SK-N-SH treated with all-trans-retinoic acid at 6 μM for 48 hours (cell line): ENCODE measurements around the gene CCDC183.

Experiments used
- ATAC-seq: fragments of 200-7000 bp; cut with Tn5 transposase; 3 replicates; pipeline ENCODE4 v1.9.1; 2020; ENCODE audit warnings: mild to moderate bottlenecking, moderate library complexity
- ARNTL ChIP-seq: fragments of 450-650 bp; formaldehyde crosslinking; IDR thresholded peaks from 2 replicates; pipeline ENCODE4 v1.5.0; 2020; ENCODE audit warnings: low read depth, mild to moderate bottlenecking, moderate library complexity, borderline replicate concordance
- CSDC2 ChIP-seq: fragments of 250-450 bp; sonication (Bioruptor Pico); IDR thresholded peaks from 2 replicates; pipeline ENCODE4 v1.5.0; 2020; ENCODE audit warnings: mild to moderate bottlenecking, moderate library complexity
- CSRNP3 ChIP-seq: fragments of 250-450 bp; sonication (Bioruptor Pico); IDR thresholded peaks from 2 replicates; pipeline ENCODE4 v1.5.1; 2021; ENCODE audit warnings: mild to moderate bottlenecking, moderate library complexity
- ESRRG ChIP-seq: fragments of 250-450 bp; sonication (Bioruptor Pico); IDR thresholded peaks from 2 replicates; pipeline ENCODE4 v1.6.1; 2021; ENCODE audit warnings: mild to moderate bottlenecking
- GLIS3 ChIP-seq: fragments of 250-450 bp; sonication (Bioruptor Pico); IDR thresholded peaks from 2 replicates; pipeline ENCODE4 v1.5.0; 2020; ENCODE audit warnings: mild to moderate bottlenecking, moderate library complexity
- ISL1 ChIP-seq: fragments of 250-450 bp; sonication (Bioruptor Pico); IDR thresholded peaks from 2 replicates; pipeline ENCODE4 v2.1.2; 2022; ENCODE audit warnings: mild to moderate bottlenecking, moderate library complexity
- PPARA ChIP-seq: fragments of 250-450 bp; sonication (Bioruptor Pico); IDR thresholded peaks from 2 replicates; pipeline ENCODE4 v1.5.0; 2020; ENCODE audit warnings: mild to moderate bottlenecking, borderline replicate concordance
- RARB ChIP-seq: fragments of 250-450 bp; sonication (Bioruptor Pico); IDR thresholded peaks from 2 replicates; pipeline ENCODE4 v1.8.0; 2021; ENCODE audit warnings: mild to moderate bottlenecking, moderate library complexity
- SNAI2 ChIP-seq: fragments of 250-450 bp; sonication (Bioruptor Pico); IDR thresholded peaks from 2 replicates; pipeline ENCODE4 v1.5.0; 2020; ENCODE audit warnings: mild to moderate bottlenecking, moderate library complexity
- TCF4 ChIP-seq: fragments of 250-450 bp; sonication (Bioruptor Pico); IDR thresholded peaks from 2 replicates; pipeline ENCODE4 v1.8.0; 2021; ENCODE audit warnings: mild to moderate bottlenecking, moderate library complexity, borderline replicate concordance
- TOX ChIP-seq: fragments of 250-450 bp; sonication (Bioruptor Pico); IDR thresholded peaks from 2 replicates; pipeline ENCODE4 v1.8.0; 2021; ENCODE audit warnings: mild to moderate bottlenecking, moderate library complexity, borderline replicate concordance
- ZFP3 ChIP-seq: fragments of 250-450 bp; sonication (Bioruptor Pico); IDR thresholded peaks from 2 replicates; pipeline ENCODE4 v1.5.0; 2020; ENCODE audit warnings: mild to moderate bottlenecking, moderate library complexity
- ZFP30 ChIP-seq: fragments of 450-650 bp; formaldehyde crosslinking; IDR thresholded peaks from 2 replicates; pipeline ENCODE4 v1.5.0; 2022; ENCODE audit warnings: mild to moderate bottlenecking, moderate library complexity
- ZNF70 ChIP-seq: fragments of 450-650 bp; formaldehyde crosslinking; IDR thresholded peaks from 2 replicates; pipeline ENCODE4 v1.5.0; 2020; ENCODE audit warnings: mild to moderate bottlenecking, moderate library complexity
- TF ChIP-seq, protein P1 (sequence below): fragments of 250-450 bp; sonication (Bioruptor Pico); IDR thresholded peaks from 2 replicates; pipeline ENCODE4 v1.5.0; 2020; ENCODE audit warnings: mild to moderate bottlenecking, moderate library complexity

Gene CCDC183

GRCh38 chr9:136815422-136815782, 19.3 kb downstream of the CCDC183 start:
- no peak for ATAC-seq
- TF ChIP-seq TCF4 (CRISPR knock-in tag) (no peak), GLIS3 (CRISPR knock-in tag) (no peak)

DNA sequence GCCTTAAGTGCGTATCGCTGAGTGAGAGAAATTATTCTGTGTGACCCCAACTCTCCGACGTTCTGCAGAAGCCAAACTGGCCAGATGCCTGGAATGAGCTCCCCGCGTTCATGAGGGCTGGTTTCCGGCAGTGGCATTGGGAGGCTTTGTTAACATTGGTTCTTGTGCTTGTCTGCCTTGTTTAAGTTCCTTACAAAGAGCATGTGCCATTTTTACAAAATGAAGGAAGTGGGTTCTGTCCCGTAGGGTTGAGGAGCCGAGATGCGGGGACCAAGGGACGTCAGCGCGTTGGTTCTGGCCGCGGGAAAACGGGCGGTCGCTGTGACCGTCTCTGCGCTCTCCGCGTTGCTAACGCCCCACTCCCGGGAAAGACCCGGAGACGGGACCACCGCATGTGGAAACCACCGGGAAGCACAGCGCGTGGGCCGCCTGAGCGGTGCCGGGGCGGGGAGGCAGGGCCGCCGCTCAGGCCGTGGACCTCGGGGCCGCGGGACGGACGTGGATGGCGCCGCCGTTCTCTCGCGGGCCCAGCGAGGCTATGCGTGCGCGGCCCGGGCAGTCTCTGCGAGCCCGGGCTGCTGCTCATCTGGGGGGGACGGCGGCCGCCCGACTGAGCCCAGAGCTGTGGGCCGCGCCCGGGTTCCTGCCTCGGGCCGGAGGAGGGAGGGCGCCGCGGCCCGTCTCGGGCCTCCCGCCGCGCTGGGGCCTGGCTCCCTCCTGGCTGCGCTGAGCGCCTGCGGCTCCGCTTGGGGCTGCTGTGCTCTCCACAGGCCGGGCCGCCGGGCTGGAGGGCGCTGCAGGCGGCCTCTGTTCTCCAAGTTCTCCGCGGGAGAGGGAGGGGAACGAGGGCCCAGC, 25.1 kb downstream of the CCDC183 start:
- no peak for TF ChIP-seq TCF4 (CRISPR knock-in tag)
- no peak for TF ChIP-seq ZFP30 (CRISPR knock-in tag)
- no peak for TF ChIP-seq CSRNP3 (CRISPR knock-in tag)
- TF ChIP-seq CSDC2, result no peak
- TF ChIP-seq ISL1, result no peak
- TF ChIP-seq ARNTL (CRISPR knock-in tag), result no peak
- no peak for ATAC-seq

GRCh38 chr9:136821826-136822544, 25.8 kb downstream of the CCDC183 start:
- ATAC-seq, result no peak
- TF ChIP-seq CSRNP3 (CRISPR knock-in tag) (no peak), ESRRG (CRISPR knock-in tag) (no peak), ARNTL (CRISPR knock-in tag) (no peak), RARB (no peak), TCF4 (CRISPR knock-in tag) (no peak), ZFP3 (CRISPR knock-in tag) (no peak)
- TF ChIP-seq, protein P1, sequence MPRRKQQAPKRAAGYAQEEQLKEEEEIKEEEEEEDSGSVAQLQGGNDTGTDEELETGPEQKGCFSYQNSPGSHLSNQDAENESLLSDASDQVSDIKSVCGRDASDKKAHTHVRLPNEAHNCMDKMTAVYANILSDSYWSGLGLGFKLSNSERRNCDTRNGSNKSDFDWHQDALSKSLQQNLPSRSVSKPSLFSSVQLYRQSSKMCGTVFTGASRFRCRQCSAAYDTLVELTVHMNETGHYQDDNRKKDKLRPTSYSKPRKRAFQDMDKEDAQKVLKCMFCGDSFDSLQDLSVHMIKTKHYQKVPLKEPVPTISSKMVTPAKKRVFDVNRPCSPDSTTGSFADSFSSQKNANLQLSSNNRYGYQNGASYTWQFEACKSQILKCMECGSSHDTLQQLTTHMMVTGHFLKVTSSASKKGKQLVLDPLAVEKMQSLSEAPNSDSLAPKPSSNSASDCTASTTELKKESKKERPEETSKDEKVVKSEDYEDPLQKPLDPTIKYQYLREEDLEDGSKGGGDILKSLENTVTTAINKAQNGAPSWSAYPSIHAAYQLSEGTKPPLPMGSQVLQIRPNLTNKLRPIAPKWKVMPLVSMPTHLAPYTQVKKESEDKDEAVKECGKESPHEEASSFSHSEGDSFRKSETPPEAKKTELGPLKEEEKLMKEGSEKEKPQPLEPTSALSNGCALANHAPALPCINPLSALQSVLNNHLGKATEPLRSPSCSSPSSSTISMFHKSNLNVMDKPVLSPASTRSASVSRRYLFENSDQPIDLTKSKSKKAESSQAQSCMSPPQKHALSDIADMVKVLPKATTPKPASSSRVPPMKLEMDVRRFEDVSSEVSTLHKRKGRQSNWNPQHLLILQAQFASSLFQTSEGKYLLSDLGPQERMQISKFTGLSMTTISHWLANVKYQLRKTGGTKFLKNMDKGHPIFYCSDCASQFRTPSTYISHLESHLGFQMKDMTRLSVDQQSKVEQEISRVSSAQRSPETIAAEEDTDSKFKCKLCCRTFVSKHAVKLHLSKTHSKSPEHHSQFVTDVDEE, result no peak
- TF ChIP-seq, all 23 proteins: peak for 0

DNA sequence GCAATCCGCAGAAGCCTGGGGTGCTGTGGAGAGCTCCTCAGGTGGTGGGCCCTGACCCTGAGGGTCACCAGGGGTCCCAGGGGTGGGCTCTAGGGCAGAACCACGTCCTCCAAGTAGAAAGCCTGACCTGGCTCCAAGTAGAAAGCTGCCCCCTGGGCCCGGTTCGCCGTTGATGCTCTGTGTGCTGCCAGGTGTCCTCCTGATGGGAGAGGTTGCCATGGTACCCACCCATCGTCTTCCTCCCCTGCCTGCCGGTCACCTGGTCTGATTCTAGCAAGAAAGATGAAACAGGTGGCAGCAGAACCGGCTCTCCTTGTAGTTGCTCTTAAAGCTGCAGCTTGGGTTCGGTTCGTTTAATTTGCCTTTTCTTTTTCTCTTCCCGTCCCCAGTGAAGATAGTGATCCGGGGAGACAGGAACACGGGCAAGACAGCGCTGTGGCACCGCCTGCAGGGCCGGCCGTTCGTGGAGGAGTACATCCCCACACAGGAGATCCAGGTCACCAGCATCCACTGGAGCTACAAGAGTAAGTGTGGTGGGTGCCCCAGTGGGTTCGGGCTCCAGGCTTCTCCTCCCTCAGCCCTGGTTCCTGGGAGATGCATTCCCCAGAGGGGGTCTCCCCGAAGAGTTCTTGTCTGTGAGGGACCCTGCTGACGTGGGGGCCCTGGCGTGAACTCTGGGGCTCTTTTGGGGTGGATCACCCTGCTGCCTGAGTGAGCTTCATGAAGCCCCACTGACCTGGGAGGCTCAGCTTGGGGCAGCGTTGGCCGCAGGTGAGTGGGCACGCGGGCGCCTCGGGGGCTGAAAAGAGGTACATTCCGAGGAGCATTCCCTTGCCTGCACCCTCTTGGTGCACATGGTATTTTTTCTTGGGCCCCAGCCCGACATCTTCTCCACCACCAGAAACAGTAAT, 27.3 kb downstream of the CCDC183 start:
- ATAC-seq, result no peak
- TF ChIP-seq CSRNP3 (CRISPR knock-in tag) (no peak), TOX (no peak), ZNF70 (no peak)

- TF ChIP-seq CSRNP3 (CRISPR knock-in tag) (no peak), TOX (no peak), PPARA (CRISPR knock-in tag) (no peak), ZNF70 (no peak), ZFP3 (CRISPR knock-in tag) (no peak), SNAI2 (no peak), ARNTL (CRISPR knock-in tag) (no peak)
- no peak for ATAC-seq
Measured at GRCh38 chr9:136824496-136825225, 28.5 kb downstream of the CCDC183 start.
